Measurements from ENCODE around the gene C4A.

GRCh38 chr6:31958741-31959739, 22.8 kb upstream of the C4A start, which contains the start of the genes NELFE and SKIC2:
- TF ChIP-seq CTCF (IDR thresholded peaks at IDR 0.05) (no peak), POLR2A (IDR thresholded peaks at IDR 0.05) (peak; percentile 18 to 67)

Measured in heart left ventricle (tissue), 13 donors.